ENCODE results near the gene TAF6. TPM values are rescaled to one million over a fixed set of nuclear protein-coding genes. Genes with fewer than 3 reads are reported as not detected.
"Not testable (repeated sequence)": the region's sequence is repeated elsewhere in the genome, so short reads cannot be mapped to it uniquely, and the experiment has no call there.

The TAF6 gene
- total RNA-seq, 1 donor from 2014 or later = 20.8 TPM

DNA sequence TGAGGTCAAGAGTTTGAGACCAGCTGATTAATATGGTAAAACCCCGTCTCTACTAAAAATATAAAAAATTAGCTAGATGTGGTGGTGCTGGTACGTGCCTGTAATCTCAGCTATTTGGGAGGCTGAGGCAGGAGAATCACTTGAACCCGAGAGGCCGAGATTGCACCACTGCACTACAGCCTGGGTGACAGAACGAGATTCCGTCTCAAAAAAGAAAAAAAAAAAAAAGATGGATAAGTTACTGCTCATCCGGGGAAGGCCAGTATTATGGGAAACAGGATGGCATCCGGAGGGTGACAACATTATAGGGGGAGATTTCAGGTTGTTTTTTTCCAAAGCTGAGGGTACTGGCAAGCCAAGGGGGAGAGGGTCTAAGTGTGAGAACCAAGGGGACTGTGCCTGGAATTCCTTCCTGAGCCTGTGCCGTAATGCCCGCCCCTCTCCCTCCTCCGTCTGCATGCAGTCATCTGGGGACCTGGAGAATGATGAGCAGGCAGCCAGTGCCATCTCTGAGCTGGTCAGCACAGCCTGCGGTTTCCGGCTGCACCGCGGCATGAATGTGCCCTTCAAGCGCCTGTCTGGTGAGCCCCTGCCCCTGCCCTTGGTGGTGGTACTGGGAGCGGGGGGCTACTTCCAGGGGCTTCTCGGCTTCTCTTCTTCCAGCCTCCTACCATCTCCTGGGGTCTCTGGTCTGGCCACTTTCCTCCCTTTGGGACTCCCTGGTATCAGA is 33.9 kb upstream of the TAF6 start:
- no peak for DNase-seq (ENCODE audit: low read depth in 2 of 2)

DNA sequence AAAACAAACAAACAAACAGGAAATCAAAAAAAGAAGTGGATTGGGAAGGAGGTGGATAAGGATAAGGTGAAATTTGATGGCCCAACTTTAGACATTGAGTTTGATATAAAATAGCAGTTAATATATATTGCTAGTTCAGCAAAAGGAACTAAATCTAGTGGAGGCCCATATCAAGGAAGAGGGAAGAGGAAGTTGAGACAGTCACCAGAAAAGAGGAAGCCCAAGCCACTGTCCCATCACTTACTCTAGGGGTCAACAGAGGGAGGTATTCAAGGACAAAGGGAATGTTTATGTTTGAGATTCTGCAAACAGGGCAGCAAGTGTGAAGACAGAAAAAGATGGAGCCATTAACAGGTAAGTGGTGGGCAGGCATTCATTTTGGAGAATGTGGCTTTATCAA is 33.2 kb upstream of the TAF6 start:
- no peak for DNase-seq (ENCODE audit: low read depth in 2 of 2)

DNA sequence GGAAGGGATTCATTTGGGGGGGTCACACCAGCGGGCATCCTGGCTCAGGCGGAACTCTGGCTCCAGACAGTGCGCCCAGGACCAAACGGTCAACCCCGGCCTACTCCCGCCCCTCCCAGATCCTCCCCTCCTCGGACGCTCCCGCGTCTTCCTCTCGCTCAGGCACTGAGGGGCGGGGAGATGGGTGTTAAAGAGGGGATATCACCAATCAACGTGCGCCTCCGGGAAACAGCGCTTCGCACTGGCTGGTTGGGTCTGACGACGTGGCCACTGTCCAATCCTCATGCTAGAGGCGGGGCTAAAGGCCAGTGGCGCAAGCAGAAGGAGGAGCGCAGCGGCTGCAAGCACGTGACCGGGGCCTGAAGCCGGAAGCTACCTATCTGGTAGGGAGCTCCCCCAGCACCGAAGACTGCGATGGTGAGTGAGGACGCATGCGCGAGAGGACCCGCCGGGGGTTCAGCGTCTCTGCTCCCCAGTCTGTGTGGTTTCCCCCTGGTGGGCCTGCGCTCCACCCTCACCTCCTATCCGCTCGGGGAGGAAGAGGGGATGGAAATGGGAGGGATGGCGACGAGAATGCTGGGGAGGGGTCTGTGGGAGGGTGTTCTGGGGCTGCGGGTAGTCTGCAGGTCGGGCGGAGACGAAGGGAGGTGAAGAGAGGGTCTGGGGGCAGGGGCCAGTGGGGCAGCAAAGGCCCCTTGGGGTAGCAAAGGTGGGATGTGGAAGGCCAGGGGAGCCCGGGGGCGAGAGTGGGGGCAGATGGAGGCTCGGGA is 29.6 kb upstream of the TAF6 start, which contains the start of gene LAMTOR4:
Gene LAMTOR4, plus strand, starts transcription at position 360 of the 770 bp plus-strand sequence. Its CDS starts 55 bp downstream, at position 415.
- DNase-seq (ENCODE audit: low read depth in 2 of 2) = peak; percentile 98

DNA sequence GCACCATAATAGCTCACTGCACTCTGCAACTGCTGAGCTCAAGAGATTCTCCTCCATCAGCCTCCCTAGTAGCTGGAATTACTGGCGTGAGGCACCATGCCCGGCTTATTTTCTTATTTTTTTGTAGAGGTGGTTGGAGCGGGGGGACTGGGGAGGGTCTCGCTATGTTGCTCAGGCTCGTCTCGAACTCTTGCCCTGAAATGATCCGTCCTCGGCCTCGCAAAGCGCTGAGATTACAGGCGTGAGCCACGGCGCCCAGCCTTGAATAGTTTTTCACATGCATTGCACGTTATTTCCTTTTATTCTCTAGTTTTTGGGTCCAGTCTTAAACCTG is 29.0 kb upstream of the TAF6 start:
- DNase-seq (ENCODE audit: low read depth in 2 of 2) = no peak

DNA sequence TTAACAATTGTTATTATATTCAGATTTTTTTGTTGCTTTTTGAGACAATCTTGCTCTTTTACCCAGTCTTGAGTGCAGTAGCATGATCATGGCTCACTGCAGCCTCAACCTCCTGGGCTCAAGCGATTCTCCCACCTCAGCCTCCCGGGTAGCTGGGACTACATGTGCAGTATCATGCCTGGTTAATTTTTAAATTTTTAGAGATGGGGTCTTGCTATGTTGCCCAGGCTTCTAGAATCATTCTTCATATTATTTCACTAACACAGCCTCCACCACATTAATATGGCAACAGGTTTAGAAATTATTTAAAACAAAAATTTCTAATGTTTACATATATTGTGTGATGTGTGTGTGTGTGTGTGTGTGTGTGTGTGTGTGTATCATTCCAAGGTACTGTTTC is 28.1 kb upstream of the TAF6 start:
- DNase-seq (ENCODE audit: low read depth in 2 of 2) = no peak

DNA sequence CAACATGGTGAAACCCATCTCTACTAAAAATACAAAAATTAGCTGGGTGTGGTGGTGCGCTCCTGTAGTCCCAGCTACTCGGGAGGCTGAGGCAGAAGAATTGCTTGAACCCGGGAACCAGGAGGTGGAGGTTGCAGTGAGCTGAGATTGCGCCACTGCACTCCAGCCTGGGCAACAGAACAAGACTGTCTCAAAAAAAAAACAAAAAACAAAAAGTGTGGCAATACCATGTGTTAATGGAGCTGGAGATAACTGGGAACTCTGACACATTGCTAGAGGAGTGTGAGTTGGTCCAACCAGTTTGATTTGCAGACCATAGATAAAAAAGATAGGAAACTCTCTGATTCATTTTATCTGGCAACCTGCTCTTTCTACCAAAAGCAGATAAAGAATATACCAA is 27.2 kb upstream of the TAF6 start:
- DNase-seq (ENCODE audit: low read depth in 2 of 2) = not testable (repeated sequence)

DNA sequence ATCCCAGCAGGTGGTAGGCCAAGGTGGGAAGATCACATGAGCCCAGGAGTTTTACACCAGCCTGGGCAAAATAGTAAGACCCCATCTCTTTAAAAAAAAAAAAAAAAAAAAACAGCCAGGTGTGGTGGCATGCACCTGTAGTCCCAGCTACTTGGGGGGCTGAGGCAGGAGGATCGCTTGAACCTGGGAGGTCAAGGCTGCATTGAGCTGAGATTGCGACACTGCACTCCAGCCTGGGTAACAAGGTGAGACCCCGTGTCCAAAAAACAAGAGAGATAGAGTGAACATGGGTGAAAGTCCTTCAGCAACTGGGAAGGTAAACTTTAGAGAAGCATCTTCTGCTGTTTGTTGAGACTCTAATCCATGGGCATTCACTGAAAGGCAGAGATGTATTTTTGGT is 23.3 kb upstream of the TAF6 start:
- DNase-seq (ENCODE audit: low read depth in 2 of 2) = no peak

DNA sequence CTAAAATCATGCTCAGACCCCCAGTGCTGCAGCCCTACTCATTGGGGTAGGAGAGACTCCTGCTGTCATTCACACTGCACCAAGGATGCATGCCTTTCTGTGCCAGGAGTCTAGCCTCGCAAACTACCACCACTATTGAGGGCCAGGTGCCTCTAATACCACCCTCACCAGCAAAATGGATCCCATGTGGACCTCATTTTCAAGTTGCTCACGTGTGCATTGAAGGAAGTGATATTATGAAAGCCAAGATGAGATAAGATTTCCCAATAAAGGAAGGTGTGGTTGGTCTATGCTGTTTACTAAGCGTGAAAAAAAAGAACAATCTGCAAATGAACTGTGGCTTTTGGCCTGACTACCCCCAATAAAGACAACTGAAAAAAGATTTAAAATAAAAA is 22.4 kb upstream of the TAF6 start:
- no peak for DNase-seq (ENCODE audit: low read depth in 2 of 2)

DNA sequence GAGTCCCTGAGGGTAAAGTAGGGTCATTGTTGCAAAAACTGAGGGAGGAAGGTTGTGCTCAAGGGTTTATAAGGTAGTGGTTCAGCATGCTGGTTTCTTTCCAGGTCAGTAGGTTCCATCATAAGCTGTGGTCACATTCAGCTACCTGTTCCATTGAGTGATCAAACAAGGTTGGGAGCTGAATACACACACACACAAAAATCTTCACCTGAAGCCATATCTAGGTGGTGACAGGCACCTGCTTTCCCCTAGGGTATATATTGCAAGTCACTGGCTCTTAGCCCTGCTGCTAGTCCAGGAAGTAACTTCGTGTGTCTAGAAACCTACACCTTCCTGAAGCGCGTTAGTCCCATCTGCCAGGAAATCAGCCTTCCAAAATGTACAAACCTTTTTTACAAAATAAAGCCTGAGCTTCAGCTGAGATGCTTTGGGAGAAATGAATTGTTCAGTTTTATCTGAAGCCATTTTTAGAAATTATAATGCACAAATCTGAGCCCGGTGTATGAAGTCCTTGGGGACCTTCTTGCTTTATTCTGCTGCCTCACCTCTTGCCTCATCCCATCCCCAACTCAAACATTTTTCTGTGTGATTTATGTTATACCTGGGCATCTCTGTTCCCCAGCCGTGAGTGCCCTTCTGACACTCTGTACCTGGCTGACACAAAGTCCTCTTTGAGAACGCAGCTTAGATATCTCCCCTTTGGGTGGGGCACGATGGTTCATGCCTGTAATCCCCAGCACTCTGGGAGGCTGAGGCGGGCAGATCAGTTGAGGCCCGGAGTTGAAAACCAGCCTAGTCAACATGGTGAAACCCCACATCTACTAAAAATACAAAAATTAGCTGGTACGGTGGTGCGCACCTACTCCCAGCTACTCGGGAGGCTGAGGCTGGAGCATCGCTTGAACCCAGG is 18.9 kb upstream of the TAF6 start:
- DNase-seq (ENCODE audit: low read depth in 2 of 2) = no peak

DNA sequence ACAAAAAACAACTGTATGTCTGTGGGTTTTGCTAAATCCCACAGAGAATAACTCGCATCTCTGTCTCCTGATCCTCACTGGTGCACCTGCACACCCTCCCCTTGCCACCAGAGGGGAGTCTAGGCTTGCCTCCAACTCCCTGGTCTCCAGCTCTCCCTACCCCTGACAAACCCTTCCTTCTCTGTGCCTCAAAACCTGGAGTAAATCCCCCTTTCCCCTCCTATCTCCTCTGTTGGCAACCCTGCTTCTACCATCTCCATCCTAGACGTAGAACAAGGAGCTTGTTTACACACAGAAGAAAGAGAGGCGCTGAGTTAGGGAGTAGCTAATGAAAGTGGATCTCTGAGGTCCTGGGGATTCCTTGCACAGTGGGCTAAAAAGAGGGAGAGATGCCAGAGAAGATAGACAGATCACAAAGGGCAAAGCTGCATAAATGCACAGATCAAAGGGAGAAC is 13.6 kb upstream of the TAF6 start:
- peak; percentile 74 to 81 for DNase-seq (ENCODE audit: low read depth in 2 of 2)

DNA sequence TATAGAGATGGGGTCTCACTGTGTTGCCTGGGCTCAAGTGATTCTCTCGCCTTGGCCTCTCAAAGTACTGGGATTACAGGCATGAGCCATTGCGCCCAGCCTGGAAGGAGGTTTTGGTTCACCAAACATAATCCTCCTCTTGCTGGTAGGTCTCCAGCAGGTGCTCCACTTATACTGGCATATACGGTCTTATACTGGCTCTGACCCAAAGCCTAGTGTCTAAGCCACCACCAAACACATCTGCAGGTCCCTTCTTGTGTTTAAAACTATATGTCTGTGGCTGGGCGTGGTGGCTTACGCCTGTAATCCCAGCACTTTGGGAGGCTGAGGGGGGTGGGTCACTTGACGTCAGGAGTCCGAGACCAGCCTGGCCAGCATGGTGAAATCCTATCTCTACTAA is 13.0 kb upstream of the TAF6 start:
- no peak for DNase-seq (ENCODE audit: low read depth in 2 of 2)

DNA sequence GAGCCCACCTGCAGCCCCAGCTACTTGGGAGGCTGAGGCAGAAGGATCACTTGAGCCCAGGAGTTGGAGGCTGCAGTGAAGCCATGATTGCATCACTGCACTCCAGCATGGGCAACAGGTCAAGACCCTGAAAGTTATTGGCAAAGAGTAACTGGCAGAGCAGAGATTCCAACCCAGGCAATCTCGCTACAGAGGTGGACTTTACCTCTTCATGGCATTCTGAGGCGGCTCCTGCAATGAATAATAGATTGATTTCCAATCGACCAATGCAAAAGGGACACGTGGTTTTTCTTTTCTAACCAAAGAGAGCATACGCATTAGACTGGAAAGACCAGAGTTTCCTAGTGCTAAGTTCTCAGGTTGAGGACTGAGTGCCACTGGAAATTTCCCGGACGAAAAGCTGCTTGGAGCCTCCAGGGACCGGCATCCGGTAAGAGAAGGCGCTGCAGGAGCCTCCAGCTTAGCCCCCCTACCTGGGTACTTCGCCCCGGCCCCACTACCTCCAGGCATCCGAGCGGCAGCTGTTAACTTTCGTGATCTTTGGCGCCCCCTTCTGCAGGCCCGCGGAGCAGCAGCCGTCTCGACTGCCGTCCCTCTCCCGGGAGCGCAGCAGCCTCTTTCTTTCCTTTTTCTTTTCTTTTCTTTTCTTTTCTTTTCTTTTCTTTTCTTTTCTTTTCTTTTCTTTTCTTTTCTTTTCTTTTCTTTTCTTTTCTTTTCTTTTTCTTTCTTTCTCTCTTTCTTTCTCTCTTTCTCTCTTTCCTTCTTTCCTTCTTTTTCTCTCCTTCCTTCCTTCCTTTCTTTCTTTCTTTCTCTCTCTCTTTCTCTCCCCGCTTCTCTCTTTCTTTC is 11.7 kb upstream of the TAF6 start:
- peak; percentile 53 to 67 for DNase-seq (ENCODE audit: low read depth in 2 of 2)

DNA sequence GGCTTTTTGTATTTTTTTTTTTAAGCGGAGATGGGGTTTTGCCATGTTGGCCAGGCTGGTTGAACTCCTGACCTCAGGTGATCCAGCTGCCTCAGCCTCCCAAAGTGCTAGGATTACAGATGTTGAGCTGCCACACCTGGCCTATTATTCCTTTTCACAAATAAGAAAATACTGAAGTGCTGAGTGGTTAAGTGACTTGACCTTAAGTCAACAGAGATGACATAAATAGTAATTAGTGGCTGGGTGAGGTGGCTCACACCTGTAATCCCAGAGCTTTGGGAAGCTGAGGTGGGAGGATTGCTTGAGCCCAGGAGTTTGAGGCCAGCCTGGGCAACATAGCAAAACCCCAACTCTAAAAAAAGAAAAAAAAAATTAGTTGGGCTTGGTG is 11.1 kb upstream of the TAF6 start:
- DNase-seq (ENCODE audit: low read depth in 2 of 2) = not testable (repeated sequence)

DNA sequence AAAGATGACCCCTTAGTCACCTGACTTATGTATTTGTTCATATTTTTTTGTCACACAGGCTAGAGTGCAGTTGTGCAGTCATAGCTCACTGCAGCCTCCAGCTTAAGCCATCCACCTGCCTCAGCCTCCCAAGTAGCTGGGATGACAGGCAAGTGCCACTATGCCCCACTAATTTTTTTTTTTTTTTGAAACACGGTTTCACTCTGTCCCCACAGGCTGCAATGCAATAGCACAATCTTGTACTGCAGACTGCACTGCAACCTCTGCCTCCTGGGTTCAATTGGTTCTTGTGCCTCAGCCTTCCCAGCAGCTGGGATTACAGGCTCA is 9.4 kb upstream of the TAF6 start:
- no peak for DNase-seq (ENCODE audit: low read depth in 2 of 2)

DNA sequence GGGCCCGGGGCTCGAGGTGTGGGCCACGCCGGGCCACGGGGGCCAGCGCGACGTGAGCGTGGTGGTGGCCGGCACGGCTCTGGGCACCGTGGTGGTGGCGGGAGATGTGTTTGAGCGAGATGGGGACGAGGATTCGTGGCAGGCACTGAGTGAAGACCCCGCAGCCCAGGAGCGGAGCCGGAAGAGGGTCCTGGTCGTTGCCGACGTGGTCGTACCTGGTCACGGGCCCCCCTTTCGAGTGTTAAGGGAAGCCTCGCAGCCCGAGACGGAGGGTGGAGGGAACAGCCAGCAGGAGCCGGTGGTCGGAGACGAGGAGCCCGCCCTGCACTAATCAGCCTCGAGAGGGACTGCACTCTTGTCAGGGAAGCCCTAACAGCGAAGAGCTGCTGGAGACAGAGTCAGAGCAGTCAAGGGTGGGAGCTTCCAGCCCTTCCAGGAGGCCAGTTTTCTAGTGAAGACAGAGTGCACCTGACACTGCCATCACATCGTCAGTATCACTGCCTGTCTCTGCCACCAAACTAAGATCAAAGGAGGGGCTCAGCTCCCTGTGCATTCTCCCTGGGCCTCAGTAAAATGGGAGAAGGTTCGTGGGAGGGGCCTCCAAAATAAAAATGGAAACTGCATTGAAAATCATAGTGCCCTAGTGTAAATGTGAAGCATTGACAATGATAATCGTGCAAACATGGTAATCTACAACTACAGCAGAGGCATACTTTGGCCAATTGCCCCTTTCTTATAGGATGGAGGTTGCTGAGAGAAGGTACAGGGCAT is 8.9 kb upstream of the TAF6 start:
- no peak for DNase-seq (ENCODE audit: low read depth in 2 of 2)

DNA sequence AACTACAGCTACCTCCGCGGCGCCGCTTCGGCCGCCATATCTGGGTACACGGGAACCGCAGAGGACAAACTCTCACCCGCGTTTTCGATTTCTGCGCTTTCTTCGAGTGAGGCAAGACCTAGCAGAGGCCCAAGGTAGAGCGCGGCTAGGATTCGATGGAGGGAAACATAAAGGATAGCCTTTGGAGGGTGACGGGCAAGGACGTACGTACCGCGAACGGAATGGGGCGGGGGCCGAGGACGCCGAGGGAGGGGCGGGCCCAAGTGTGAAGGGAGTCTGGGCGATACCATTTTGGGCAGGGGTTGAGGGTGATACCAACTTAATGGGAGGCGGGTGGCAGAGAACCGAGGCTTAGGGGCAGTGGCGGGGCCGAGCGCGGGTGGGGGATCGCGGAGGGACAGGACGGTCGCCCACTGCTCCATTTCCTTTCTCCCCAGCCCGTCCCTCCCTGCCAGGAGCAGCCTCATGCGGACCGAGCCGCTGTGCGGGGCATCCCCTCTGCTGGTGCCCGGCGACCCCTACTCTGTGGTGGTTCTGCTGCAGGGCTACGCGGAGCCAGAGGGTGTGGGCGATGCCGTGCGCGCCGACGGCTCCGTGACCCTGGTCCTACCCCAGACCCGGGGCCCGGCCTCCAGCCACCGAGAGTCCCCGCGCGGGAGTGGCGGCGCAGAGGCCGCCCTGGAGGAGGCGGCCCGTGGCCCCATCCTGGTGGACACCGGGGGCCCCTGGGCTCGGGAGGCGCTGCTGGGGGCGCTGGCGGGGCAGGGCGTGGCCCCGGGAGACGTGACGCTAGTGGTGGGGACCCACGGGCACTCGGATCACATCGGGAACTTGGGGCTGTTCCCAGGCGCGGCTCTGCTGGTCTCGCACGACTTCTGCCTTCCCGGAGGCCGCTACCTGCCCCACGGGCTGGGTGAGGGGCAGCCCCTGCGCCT is 8.0 kb upstream of the TAF6 start, which contains the start of gene MBLAC1:
Gene MBLAC1, plus strand, starts transcription at position 37 of the 935 bp plus-strand sequence. Its CDS starts 429 bp downstream, at position 466.
- DNase-seq (ENCODE audit: low read depth in 2 of 2) = peak; percentile 93 to 94

DNA sequence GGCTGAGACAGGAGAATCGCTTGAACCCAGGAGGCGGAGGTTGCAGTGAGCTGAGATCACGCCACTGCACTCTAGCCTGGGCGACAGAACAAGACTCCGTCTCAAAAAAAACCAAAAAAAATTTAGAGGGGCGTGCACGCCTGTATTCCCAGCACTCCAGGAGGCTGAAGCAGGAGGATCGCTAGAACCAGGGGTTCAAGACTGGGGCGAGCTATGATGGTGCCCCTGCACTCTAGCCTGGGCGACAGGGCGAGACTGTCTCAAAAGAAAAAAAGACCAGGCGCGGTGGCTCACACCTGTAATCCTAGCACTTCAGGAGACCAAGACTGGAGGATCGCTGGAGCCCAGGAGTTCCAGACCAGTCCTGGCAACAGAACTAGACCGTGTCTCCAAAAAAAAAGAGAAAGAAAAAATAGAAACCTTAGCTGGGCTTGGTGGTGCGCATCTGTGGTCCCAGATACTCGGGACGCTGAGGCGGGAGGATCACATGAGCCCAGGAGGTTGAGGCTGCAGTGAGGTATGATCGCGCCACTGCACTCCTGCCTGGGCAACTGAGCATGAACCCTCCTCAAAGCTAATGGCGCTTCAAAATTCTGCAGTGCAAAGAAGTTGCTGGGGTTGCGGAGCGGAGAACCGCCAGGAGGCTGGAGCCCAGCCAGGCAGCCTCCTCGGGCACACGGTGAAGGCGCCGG is 7.2 kb upstream of the TAF6 start:
- no peak for DNase-seq (ENCODE audit: low read depth in 2 of 2)
